Measurements from ENCODE around the gene SLC35F3.

Gene SLC35F3

DNA sequence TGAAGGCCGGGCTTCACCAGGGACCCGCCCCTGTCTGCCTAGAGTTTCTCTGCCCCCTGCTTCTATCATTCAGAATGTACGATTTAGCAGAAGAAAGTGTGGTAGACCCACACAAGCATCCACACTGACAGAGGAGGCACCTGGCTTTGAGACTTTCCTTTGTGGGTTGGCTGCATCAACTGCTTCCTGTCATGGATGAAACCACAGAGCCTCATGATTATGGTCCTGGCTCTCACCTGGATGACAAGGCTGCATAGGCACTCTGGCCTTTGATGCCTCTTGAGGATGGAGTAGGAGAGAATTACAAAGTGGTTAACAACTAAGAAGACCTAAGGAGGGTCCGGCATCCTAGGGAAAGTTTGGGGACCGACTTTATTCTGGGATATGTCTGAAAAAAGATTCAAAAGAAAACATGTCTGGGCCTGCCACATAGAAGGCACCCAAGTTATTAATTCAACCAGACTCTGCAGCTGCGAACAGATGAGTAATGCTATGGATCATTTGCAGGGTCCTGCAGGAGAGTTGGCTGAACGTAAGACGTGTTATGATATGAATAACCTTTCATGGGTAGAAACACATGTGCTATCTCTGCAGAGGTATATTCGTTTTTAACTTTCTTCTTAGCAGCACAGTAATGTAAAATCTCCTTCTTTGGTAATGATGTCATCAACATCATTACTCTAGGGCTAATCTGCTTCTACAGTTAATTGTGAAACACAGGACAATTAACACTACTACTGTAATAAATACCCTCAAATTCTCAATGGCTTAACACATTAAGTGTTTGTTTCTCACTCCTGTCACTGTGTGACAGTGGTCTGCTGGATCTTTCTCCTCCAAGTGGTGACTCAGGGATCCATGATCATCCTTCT is 136.2 kb downstream of the SLC35F3 start:
- DNase-seq (ENCODE audit: low spot score): no peak

DNA sequence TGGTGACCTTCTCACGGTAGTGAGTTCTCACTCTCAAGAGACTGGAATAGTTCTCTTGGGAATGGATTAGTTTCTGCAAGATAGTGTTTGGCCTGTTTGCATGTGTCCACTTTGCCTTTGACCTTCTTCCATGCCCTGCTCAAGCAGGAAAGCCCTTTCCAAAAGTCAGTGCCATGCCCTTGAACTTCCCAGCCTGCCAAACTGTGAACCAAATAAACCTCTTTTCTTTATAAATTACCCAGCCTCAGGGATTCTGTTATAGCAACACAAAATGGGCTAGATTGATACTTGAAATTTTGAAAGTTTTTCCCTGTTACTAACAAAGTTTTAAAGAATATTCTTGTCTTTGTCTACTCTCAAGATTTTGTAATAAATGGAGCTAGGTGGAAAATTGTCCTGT is 139.6 kb downstream of the SLC35F3 start:
- no peak for DNase-seq (ENCODE audit: low spot score)

DNA sequence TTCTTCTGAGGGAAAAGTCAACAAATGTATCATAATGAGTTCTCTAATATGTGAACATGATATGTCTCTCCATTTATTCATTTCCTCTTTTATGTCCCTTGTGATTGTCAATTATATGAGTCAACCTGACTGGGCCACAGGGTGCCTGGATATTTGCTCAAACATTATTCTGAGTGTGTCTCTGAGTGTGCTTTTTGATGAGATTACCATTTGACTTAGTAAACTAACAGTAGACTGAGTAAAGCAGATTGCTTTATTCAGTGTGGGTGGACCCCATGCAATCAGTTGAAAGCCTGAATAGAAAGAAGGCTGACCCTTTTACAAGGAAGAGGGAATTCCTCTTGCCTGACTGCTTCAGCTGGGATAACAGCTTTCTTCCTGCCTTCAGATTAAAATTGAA is 142.6 kb downstream of the SLC35F3 start:
- DNase-seq (ENCODE audit: low spot score): no peak

GRCh38 chr1:234062166-234062565 is 157.7 kb downstream of the SLC35F3 start:
- DNase-seq (ENCODE audit: low spot score): no peak

DNA sequence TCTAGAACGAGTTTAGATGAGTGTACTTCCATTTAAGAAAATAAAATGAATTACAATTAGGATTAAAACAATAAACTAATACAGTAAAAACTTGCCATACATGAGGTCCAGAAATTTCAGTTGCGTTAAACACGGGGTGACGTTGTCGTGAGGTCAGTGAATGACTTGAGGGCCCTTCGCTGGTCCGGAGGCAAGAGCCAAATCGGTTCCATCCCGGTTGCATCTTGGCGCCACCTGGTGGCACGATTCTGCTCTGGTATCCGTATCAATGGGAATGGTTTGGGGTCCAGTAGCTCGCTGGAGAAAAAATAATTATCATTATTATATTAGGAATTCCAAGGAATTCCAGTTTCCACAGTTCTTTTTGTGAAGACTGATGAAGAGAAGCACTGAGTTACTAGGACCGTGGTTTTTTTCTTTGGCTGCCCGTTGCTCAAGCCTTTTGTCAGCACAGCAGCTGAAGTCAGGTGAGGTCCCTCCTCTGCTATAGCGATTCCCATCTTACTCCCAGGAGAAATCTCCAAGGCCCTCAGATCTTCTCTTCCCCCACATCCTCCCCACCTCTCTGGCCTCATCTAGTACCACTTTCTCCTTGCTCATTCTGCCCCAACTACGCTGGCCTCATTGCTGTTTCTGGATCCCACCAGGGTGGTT is 161.4 kb downstream of the SLC35F3 start:
- DNase-seq (ENCODE audit: low spot score): peak; percentile 76

DNA sequence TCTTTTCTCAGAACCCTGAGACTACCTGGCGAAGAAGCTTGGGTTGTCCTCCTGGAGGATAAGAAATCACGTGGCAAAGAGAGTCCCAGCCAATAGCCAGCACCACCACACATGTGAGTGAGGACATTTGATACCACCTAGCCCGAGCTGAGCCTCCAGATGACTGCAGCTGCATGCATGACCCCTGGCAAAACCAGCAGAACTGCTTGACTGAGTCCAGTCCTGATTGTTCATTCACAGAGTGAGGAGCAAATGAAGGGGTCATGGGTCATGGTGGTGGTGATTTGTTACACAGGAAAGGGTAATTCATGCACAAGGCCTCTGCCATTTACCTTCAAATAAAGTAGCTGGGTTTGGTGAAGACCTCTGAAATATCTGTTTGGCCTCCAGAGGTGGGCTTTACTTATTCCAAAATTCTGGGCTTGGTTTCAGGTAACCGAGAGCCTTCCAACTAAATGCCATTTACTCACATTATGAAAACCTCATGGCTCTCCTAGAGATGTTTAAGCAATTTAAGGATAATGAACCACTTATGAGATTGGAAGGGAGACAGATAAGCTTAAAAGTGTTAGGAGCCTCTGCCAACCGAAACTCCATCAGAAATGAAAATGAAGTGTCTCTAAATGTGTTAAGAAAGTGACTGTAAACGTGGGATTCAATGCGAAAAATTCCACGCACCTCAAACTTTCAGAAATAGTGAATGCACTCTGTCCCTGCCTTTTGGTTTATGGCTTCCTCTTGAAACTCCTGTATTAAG is 163.3 kb downstream of the SLC35F3 start:
- DNase-seq (ENCODE audit: low spot score): no peak

DNA sequence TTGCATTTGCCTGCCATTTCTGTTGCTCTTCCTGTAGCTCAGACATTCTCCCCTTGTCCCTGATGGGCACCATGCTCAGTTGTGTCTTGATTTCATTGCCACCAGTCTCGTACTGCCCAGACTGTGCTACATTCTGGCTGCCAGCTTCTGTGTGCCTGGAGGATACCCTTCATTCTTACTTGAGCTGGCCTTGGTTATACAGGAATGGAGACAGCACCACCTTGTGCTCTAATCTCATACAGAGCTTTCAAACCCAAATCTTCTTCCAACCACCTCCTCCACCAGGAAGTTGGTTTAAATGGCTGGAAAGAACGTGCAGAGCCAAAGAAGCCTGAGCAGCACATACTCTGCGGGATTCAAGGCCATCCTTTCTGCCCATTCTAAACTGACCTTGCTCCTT is 165.3 kb downstream of the SLC35F3 start:
- peak; percentile 28 for DNase-seq (ENCODE audit: low spot score)

GRCh38 chr1:234072793-234073192 is 168.3 kb downstream of the SLC35F3 start:
- no peak for DNase-seq (ENCODE audit: low spot score)

- DNase-seq (ENCODE audit: low spot score): no peak
Observed at GRCh38 chr1:234078143-234078542, 173.7 kb downstream of the SLC35F3 start.

GRCh38 chr1:234079896-234080295 is 175.4 kb downstream of the SLC35F3 start:
- DNase-seq (ENCODE audit: low spot score): no peak

- no peak for DNase-seq (ENCODE audit: low spot score)
Observed at GRCh38 chr1:234083460-234083859, 179.0 kb downstream of the SLC35F3 start.

DNA sequence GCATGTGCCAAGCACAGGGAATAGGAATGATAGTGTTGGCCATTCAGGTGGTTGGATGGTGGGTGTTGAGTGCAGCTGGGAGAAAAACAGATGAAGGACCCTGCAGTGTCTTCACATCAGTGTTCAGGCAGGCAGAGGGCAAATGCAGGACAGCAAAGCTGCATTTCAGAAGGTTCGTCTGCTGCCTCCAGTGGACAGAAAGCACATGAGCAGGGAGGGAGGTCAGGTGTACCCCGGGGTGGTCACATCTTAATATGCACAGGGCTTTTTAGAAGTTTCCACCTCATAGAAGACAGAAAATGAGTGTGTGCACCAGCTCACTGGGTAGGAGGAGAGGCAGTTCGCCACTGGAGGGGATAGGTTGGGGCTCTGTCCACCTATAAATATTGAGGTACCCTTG is 184.9 kb downstream of the SLC35F3 start:
- no peak for DNase-seq (ENCODE audit: low spot score)

- no peak for DNase-seq (ENCODE audit: low spot score)
Observed at GRCh38 chr1:234090212-234091064, 186.0 kb downstream of the SLC35F3 start.

GRCh38 chr1:234091065-234091401 is 186.6 kb downstream of the SLC35F3 start:
- no peak for DNase-seq (ENCODE audit: low spot score)

DNA sequence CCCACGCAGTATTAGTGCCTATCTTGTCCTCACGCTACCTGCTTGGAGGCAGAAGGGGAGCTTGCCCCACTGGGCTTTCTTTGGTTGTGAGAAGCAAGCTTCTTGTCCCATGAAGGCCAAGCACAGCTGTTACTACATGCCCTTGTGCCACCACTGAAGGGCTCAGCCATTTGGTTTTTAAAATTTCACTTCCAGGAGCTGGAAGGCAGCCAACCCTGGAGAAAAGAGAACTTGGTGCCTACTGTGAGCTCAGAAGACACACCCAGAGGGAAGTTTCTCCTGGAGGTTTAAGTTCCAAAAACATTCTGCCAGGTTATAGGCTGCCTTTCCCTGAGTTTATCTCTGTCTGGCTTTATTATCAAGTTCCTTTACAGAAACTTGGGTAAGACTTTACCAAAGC is 187.4 kb downstream of the SLC35F3 start:
- no peak for DNase-seq (ENCODE audit: low spot score)

- no peak for DNase-seq (ENCODE audit: low spot score)
Observed at GRCh38 chr1:234093107-234093506, 188.6 kb downstream of the SLC35F3 start.

DNA sequence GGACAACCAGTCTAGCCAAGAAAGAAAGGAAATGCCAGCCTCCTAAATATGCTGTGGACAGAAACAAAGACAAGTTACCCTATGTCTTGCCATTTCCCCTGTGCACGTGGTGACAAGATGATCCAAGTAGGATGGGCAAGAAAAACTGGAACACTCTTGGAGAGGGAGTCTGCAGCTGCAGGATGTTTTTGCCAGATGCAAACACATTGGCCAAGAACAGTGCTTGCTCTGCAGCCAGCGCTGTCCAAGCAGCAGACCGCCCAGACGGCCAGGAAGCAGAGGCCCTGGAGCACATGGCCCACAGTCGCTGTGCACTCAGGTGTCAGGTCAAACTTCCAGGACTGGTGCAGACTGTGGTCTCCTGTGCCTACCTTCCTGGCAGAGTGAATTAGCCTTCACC is 189.3 kb downstream of the SLC35F3 start:
- no peak for DNase-seq (ENCODE audit: low spot score)

DNA sequence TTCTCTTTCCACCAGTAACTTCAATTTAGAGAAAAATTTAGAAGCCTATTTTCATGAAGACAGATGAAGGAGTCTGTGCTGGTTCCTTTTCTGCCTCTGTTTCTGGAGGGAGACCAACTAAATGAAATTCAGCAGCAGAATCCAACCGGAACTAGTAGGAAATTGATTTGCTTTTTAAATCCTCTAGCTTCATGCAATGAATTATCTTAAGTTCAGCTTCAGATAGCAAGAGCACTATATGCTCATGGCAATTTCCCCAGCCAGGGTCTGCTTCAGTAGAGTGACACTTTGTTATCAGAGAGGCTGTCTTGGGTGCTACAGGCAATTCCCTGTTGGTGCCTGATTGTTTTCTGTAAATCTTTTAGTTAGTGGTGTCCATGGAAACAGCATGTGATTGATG is 189.7 kb downstream of the SLC35F3 start:
- DNase-seq (ENCODE audit: low spot score): no peak

DNA sequence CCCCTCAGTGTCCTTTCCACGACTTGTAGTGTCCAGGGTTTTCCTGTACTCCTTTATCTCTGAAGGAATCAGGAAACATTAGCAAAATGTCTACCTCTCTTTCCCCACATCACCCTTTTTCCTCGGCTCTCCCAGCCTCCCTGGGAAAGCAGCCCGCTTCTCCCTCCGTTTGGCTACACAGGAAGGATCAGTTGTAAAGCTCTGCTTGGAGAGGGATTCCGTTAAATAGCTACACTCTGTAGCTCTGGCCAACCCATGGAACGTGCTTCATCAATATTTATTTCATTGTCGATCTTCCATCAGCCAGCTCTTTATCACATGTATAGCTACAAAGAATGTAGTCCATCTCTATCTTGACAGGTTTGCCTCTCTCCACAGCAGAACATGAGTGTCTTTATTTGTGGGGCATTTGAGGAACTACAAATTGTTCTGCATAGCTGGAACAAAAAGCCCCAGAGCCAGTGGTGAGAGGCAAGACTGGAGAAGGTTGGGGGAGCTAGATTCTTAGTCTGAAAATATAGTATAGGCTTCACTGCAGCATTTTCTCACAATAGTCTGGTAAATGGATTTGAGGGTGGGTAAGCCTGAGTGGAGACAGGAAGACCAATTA is 191.8 kb downstream of the SLC35F3 start:
- no peak for DNase-seq (ENCODE audit: low spot score)

- DNase-seq (ENCODE audit: low spot score): no peak
Observed at GRCh38 chr1:234102583-234102982, 198.1 kb downstream of the SLC35F3 start.

GRCh38 chr1:234103198-234103597 is 198.7 kb downstream of the SLC35F3 start:
- no peak for DNase-seq (ENCODE audit: low spot score)

DNA sequence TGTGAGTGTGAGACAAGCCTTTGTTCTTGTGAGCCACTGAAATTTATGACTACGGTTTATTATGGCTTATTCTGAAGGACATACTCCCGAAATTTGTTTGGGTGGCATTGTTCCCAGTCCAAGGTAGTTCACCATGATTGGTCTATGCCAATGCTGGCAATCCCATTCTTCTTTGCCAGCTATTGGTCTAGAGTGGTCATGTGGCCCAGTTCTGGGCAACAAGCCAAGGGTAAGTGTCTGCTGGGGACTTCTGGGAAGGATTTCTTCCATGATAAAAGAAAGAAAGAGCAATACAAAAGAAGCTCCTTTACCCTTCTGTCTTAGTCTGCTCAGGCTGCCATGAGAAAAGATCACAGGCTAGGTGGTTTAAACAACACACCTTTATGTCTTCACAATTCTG is 201.6 kb downstream of the SLC35F3 start:
- DNase-seq (ENCODE audit: low spot score): no peak
